Measurements from ENCODE around the gene CHRNG. TPM values are rescaled to one million over a fixed set of nuclear protein-coding genes. Genes with fewer than 3 reads are reported as not detected.

CHRNG gene
- total and polyA plus RNA-seq, 7 experiments from 2014 or later: 0.10 to 0.26 TPM; not detected in 5

GRCh38 chr2:232493701-232494474, 45.6 kb upstream of the CHRNG start:
- Histone ChIP-seq H3K9me3 (ENCODE audit: control insufficient read depth in 2 of 3, low read length in 3 of 3) (no peaks in the 10 kb centered on the region), H3K36me3 (ENCODE audit: control insufficient read depth in 2 of 3, insufficient read depth in 3 of 3, low read length in 3 of 3) (no peaks in the 10 kb centered on the region), H3K4me3 (ENCODE audit: low read length) (no peak overlapping the region), H3K27ac (ENCODE audit: low read depth, low read length) (no peak overlapping the region), H3K27me3 (ENCODE audit: control insufficient read depth in 2 of 2, insufficient read depth in 2 of 2, low read length in 2 of 2) (no peaks in the 10 kb centered on the region), H3K4me1 (ENCODE audit: control insufficient read depth in 2 of 2, insufficient read depth in 2 of 2, low read length in 2 of 2) (no peaks in the 10 kb centered on the region)
- H3K27ac Mint-ChIP-seq: no peak overlapping the region
- no peaks in the 10 kb centered on the region for H3K9me3 Mint-ChIP-seq
- DNase-seq: peak in 1 of 9 donors; percentile 4
- POLR2A ChIA-PET: no interaction called here
- ATAC-seq: no peak
- peaks cover 0 to under 1% (median under 1%) of the 10 kb centered on the region in 7 donors for H3K4me1 Mint-ChIP-seq
- CTCF ChIA-PET: no interaction called here
- intact Hi-C loops (cut with micrococcal nuclease): no loop called here
- H3K27me3 Mint-ChIP-seq: peaks cover 21 to 34% (median 26%) of the 10 kb centered on the region in 5 donors
- H3K36me3 Mint-ChIP-seq: no peaks in the 10 kb centered on the region
- H3K4me3 Mint-ChIP-seq: no peak overlapping the region

- Mint-ChIP-seq H3K27me3 (peaks cover 15 to 28% (median 20%) of the 10 kb centered on the region in 5 donors), H3K27ac (no peak overlapping the region), H3K36me3 (no peaks in the 10 kb centered on the region), H3K4me3 (no peak overlapping the region), H3K9me3 (no peaks in the 10 kb centered on the region), H3K4me1 (no peaks in the 10 kb centered on the region)
- Histone ChIP-seq H3K27me3 (ENCODE audit: control insufficient read depth in 2 of 2, insufficient read depth in 2 of 2, low read length in 2 of 2) (no peaks in the 10 kb centered on the region), H3K36me3 (ENCODE audit: control insufficient read depth in 2 of 3, insufficient read depth in 3 of 3, low read length in 3 of 3) (no peaks in the 10 kb centered on the region), H3K9me3 (ENCODE audit: control insufficient read depth in 2 of 3, low read length in 3 of 3) (no peaks in the 10 kb centered on the region), H3K27ac (ENCODE audit: low read depth, low read length) (no peak overlapping the region), H3K4me3 (ENCODE audit: low read length) (no peak overlapping the region), H3K4me1 (ENCODE audit: control insufficient read depth in 2 of 2, insufficient read depth in 2 of 2, low read length in 2 of 2) (no peaks in the 10 kb centered on the region)
- intact Hi-C loops (cut with micrococcal nuclease): no loop called here
- no peak for DNase-seq
- CTCF ChIA-PET: no interaction called here
- ATAC-seq: no peak
- POLR2A ChIA-PET: no interaction called here
Observed at GRCh38 chr2:232494542-232494941, 45.0 kb upstream of the CHRNG start.

- no peaks in the 10 kb centered on the region for H3K36me3 ChIP-seq (ENCODE audit: control insufficient read depth in 2 of 3, insufficient read depth in 3 of 3, low read length in 3 of 3)
- peaks cover 13 to 25% (median 15%) of the 10 kb centered on the region in 5 donors for H3K27me3 Mint-ChIP-seq
- no peaks in the 10 kb centered on the region for H3K4me1 Mint-ChIP-seq
- no peak overlapping the region for H3K27ac ChIP-seq (ENCODE audit: low read depth, low read length)
- no peak overlapping the region for H3K27ac Mint-ChIP-seq
- DNase-seq: peak in 1 of 9 donors; percentile 0
- no peak overlapping the region for H3K4me3 Mint-ChIP-seq
- no peak overlapping the region for H3K4me3 ChIP-seq (ENCODE audit: low read length)
- POLR2A ChIA-PET: no interaction called here
- no peak for ATAC-seq
- H3K4me1 ChIP-seq (ENCODE audit: control insufficient read depth in 2 of 2, insufficient read depth in 2 of 2, low read length in 2 of 2): no peaks in the 10 kb centered on the region
- no peaks in the 10 kb centered on the region for H3K36me3 Mint-ChIP-seq
- no peaks in the 10 kb centered on the region for H3K9me3 Mint-ChIP-seq
- no peaks in the 10 kb centered on the region for H3K9me3 ChIP-seq (ENCODE audit: control insufficient read depth in 2 of 3, low read length in 3 of 3)
- H3K27me3 ChIP-seq (ENCODE audit: control insufficient read depth in 2 of 2, insufficient read depth in 2 of 2, low read length in 2 of 2): no peaks in the 10 kb centered on the region
- intact Hi-C loops (cut with micrococcal nuclease): no loop called here
- CTCF ChIA-PET: interaction anchor here (0.6 kb wide), 1 partner anchor 1052 kb away, joined by 3 read pairs; no protein-coding TSS in a partner anchor
Observed at GRCh38 chr2:232495292-232495691, 44.2 kb upstream of the CHRNG start.

- Histone ChIP-seq H3K36me3 (ENCODE audit: control insufficient read depth in 2 of 3, insufficient read depth in 3 of 3, low read length in 3 of 3) (no peaks in the 10 kb centered on the region), H3K4me1 (ENCODE audit: control insufficient read depth in 2 of 2, insufficient read depth in 2 of 2, low read length in 2 of 2) (no peaks in the 10 kb centered on the region), H3K27me3 (ENCODE audit: control insufficient read depth in 2 of 2, insufficient read depth in 2 of 2, low read length in 2 of 2) (no peaks in the 10 kb centered on the region), H3K27ac (ENCODE audit: low read depth, low read length) (no peak overlapping the region), H3K4me3 (ENCODE audit: low read length) (no peak overlapping the region), H3K9me3 (ENCODE audit: control insufficient read depth in 2 of 3, low read length in 3 of 3) (no peaks in the 10 kb centered on the region)
- Mint-ChIP-seq H3K4me1 (no peaks in the 10 kb centered on the region), H3K27ac (no peak overlapping the region), H3K36me3 (no peaks in the 10 kb centered on the region), H3K4me3 (no peak overlapping the region), H3K27me3 (peaks cover 15 to 23% (median 21%) of the 10 kb centered on the region in 5 donors), H3K9me3 (no peaks in the 10 kb centered on the region)
- CTCF ChIA-PET: no interaction called here
- intact Hi-C loops (cut with micrococcal nuclease): no loop called here
- DNase-seq: no peak
- POLR2A ChIA-PET: no interaction called here
- no peak for ATAC-seq
Observed at GRCh38 chr2:232496501-232497270, 42.8 kb upstream of the CHRNG start.

GRCh38 chr2:232497348-232497747, 42.1 kb upstream of the CHRNG start:
- Mint-ChIP-seq H3K27me3 (peaks cover 15 to 30% (median 21%) of the 10 kb centered on the region in 5 donors), H3K4me3 (no peak overlapping the region), H3K27ac (no peak overlapping the region), H3K36me3 (no peaks in the 10 kb centered on the region), H3K9me3 (no peaks in the 10 kb centered on the region), H3K4me1 (peaks cover 0 to 1% (median 0%) of the 10 kb centered on the region in 7 donors)
- Histone ChIP-seq H3K9me3 (ENCODE audit: control insufficient read depth in 2 of 3, low read length in 3 of 3) (no peaks in the 10 kb centered on the region), H3K4me3 (ENCODE audit: low read length) (no peak overlapping the region), H3K4me1 (ENCODE audit: control insufficient read depth in 2 of 2, insufficient read depth in 2 of 2, low read length in 2 of 2) (peaks cover 0 to 2% of the 10 kb centered on the region in 2 donors), H3K27ac (ENCODE audit: low read depth, low read length) (no peak overlapping the region), H3K36me3 (ENCODE audit: control insufficient read depth in 2 of 3, insufficient read depth in 3 of 3, low read length in 3 of 3) (no peaks in the 10 kb centered on the region), H3K27me3 (ENCODE audit: control insufficient read depth in 2 of 2, insufficient read depth in 2 of 2, low read length in 2 of 2) (no peaks in the 10 kb centered on the region)
- intact Hi-C loops (cut with micrococcal nuclease): no loop called here
- DNase-seq: no peak
- ATAC-seq: no peak
- ChIA-PET CTCF (no interaction called here), POLR2A (interaction anchor here (0.5 kb wide), 1 partner anchor 609 kb away, joined by 3 read pairs; no protein-coding TSS in a partner anchor)

- Mint-ChIP-seq H3K27ac (no peak overlapping the region), H3K9me3 (no peaks in the 10 kb centered on the region), H3K4me3 (no peak overlapping the region), H3K4me1 (peaks cover 0 to 4% (median 0%) of the 10 kb centered on the region in 7 donors), H3K27me3 (peaks cover 18 to 29% (median 21%) of the 10 kb centered on the region in 5 donors), H3K36me3 (no peaks in the 10 kb centered on the region)
- POLR2A ChIA-PET: no interaction called here
- Histone ChIP-seq H3K27me3 (ENCODE audit: control insufficient read depth in 2 of 2, insufficient read depth in 2 of 2, low read length in 2 of 2) (peaks cover 0 to 1% of the 10 kb centered on the region in 2 donors), H3K4me1 (ENCODE audit: control insufficient read depth in 2 of 2, insufficient read depth in 2 of 2, low read length in 2 of 2) (peaks cover 0 to 4% of the 10 kb centered on the region in 2 donors), H3K9me3 (ENCODE audit: control insufficient read depth in 2 of 3, low read length in 3 of 3) (no peaks in the 10 kb centered on the region), H3K4me3 (ENCODE audit: low read length) (no peak overlapping the region), H3K36me3 (ENCODE audit: control insufficient read depth in 2 of 3, insufficient read depth in 3 of 3, low read length in 3 of 3) (no peaks in the 10 kb centered on the region), H3K27ac (ENCODE audit: low read depth, low read length) (no peak overlapping the region)
- CTCF ChIA-PET: no interaction called here
- no peak for DNase-seq
- intact Hi-C loops (cut with micrococcal nuclease): no loop called here
- ATAC-seq: no peak
Observed at GRCh38 chr2:232498452-232498851, 41.0 kb upstream of the CHRNG start.
